Measurements from ENCODE around the gene NTM.

Gene NTM

DNA sequence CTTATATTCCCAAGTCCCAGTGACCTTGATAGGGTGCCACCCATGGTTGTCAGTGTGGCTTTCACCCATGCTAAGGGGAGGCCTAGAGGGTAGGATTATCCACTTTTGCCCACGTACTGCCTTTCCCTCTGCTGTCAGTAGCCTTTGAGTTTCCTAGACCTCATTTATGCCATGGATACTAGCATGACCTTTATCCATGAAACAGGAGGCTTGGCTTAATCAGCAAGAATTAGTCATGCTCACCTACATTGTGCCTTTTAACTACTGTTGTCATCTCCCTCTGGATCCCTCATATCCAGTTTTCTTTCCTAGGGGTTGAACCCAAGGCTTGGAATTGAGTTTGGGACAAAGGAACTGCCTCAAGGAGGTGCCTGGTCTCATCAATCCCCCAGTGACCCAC lies 716.7 kb downstream of the NTM start:
- DNase-seq (ENCODE audit: low read depth, low spot score) = no peak
- H3K4me3 ChIP-seq (ENCODE audit: low read depth, low read length) = no peak overlapping the region
- in situ Hi-C loops (cut with HindIII; ENCODE audit: low sequenced_read_pairs) = no loop called here
- TF ChIP-seq, protein P1, sequence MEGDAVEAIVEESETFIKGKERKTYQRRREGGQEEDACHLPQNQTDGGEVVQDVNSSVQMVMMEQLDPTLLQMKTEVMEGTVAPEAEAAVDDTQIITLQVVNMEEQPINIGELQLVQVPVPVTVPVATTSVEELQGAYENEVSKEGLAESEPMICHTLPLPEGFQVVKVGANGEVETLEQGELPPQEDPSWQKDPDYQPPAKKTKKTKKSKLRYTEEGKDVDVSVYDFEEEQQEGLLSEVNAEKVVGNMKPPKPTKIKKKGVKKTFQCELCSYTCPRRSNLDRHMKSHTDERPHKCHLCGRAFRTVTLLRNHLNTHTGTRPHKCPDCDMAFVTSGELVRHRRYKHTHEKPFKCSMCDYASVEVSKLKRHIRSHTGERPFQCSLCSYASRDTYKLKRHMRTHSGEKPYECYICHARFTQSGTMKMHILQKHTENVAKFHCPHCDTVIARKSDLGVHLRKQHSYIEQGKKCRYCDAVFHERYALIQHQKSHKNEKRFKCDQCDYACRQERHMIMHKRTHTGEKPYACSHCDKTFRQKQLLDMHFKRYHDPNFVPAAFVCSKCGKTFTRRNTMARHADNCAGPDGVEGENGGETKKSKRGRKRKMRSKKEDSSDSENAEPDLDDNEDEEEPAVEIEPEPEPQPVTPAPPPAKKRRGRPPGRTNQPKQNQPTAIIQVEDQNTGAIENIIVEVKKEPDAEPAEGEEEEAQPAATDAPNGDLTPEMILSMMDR (IDR thresholded peaks at IDR 0.05; ENCODE audit: low read depth, low read length) = no peak

DNA sequence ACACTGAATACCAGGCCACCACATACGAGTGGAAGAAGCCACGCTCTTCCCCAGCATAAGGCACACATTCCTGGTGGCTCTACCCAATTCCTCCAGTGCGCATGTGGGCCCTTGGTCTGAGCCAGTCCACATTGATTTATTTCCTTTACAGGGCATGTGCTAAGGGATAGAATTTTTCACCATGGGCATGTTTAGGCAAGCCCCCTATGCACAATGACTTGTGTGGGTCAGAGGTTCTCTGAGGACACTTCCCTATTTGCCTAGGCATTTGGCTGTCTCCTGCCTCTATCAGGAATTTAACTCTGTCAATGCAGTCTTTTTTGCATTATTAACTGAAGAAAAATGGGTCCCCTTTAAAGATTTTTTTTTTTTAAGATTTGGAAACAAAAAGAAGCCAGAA lies 718.1 kb downstream of the NTM start:
- in situ Hi-C loops (cut with HindIII; ENCODE audit: low sequenced_read_pairs) = no loop called here
- no peak for DNase-seq (ENCODE audit: low read depth, low spot score)
- no peak overlapping the region for H3K4me3 ChIP-seq (ENCODE audit: low read depth, low read length)
- TF ChIP-seq, protein P1 (IDR thresholded peaks at IDR 0.05; ENCODE audit: low read depth, low read length) = no peak

DNA sequence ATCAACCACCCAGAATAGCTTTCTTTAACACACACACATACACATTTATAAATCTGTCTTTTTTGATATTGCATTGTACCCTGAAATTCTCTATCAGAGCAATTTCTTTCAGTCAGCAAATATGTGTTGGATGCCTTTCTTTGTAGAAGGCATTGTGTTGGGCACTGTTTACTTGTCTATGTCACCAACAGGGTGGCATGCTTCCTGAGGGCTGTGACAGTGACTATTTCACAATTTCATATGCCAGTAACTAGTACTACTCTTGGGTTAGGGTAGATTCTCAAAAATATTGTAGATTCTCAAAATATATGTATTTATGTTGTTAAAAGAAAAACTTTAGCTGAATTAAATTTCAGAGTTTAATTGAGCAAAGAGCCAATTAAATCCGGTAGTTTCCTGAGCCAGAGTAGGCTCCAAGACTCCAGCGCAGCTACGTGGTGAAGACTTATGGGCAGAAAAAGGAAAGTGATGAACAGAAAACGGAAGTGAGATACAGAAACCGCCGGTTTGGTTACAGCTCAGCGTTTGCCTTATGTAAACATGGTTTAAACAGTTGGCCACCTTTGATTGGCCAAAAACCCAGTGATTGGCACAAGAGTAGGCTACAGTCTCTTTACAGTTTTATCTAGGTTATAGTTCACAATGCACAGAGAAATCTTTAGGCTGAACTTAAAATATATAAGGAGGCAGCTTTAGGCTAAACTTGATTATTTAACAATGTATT lies 723.3 kb downstream of the NTM start:
- H3K4me3 ChIP-seq (ENCODE audit: low read depth, low read length) = no peak overlapping the region
- TF ChIP-seq, protein P1 (IDR thresholded peaks at IDR 0.05; ENCODE audit: low read depth, low read length) = no peak
- in situ Hi-C loops (cut with HindIII; ENCODE audit: low sequenced_read_pairs) = no loop called here
- DNase-seq (ENCODE audit: low read depth, low spot score) = no peak

DNA sequence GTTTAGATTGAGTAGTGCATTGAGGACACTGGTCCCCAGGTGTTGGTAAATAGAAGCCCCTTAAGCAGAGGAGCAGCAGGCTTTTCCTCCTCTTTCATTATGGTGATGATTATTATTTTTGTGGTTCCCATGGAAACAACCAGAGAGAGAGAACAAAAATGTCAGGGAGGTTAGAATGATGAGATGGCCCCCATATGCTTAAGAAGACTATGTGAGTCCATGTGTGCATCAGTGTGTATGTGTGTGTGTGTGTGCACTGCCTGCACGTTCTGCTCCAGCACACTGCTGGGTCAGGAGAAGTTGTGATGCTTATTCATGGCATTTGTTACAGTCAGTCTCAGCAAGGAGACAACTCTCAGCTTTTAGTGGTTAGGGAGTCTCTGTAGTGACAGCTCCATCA lies 724.2 kb downstream of the NTM start:
- H3K4me3 ChIP-seq (ENCODE audit: low read depth, low read length) = no peak overlapping the region
- DNase-seq (ENCODE audit: low read depth, low spot score) = no peak
- in situ Hi-C loops (cut with HindIII; ENCODE audit: low sequenced_read_pairs) = no loop called here
- TF ChIP-seq, protein P1 (IDR thresholded peaks at IDR 0.05; ENCODE audit: low read depth, low read length) = no peak

DNA sequence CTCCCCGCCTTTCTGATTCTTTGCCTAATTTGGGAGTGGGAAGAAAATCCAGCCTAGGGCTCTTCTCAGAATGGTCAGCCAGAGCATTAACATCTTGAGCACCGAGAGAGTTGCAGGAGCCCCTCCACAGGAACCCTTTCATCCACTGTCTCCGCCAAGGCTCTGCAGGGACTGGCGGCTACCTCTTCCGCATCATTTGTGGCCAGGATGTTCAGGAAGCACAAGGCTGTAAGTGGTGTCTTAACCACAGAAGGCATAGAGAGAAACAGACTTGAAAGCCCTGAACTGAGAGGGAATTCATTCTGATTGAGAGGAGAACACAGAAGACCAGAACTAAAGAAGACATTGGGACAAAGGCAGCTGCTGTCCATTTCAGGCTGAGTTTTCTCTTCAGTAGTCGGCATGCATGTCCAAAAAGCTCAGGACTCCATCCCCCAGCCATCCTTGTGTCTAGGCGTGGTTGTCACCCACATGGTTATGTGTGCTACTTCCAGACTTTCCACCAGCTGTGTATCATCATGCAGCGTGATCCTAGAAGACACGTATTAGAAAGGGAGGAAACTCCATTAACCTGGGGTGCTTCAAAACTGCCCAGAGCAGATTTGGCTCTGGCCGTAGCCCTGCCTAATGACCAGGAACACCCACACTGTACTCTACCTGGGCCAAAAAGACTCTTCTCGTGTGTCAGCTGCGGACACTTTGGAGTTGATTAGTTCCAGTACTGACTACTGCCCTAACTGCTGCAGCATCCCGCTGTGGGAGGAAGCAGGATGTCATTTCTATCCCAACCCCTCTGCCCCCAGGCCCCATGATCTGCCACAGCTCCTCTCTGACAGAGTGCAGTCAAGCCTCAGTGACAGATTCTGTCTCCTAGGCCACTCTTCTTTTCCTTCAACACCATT lies 725.1 kb downstream of the NTM start:
- no peak overlapping the region for H3K4me3 ChIP-seq (ENCODE audit: low read depth, low read length)
- in situ Hi-C loops (cut with HindIII; ENCODE audit: low sequenced_read_pairs) = no loop called here
- no peak for DNase-seq (ENCODE audit: low read depth, low spot score)
- TF ChIP-seq, protein P1 (IDR thresholded peaks at IDR 0.05; ENCODE audit: low read depth, low read length) = no peak

DNA sequence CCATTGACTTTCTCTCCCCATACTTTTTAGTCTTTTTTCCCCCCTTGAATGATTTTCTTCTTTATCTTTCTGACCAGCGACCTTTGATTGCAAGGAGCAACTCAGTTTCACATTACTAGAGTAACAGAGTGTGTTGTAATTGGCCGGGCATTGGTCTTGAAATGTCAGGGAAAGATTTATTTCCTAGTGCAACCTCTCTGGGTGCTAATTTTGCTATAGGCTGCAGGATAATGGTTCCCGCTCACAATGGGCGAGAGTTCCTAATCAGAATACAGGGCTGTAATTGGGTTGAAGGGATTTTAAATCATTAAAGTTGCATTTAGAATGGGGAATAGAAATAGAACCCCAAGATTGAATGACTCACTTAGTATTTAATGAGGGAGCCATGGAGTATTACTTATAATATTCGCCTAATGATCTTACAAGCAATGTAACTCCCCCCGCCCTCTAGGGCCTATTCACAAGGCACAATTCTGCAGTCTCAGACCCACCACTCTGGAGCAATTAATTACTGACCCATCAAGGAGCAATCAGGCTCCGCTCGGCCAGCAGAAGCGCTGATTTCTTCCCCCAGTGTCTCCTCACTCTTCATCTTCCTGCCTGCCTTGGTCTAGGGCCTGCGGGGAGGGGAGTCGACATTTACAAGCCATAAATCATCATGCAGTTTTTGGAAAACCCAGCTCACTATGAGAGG lies 725.9 kb downstream of the NTM start:
- no peak for DNase-seq (ENCODE audit: low read depth, low spot score)
- in situ Hi-C loops (cut with HindIII; ENCODE audit: low sequenced_read_pairs) = no loop called here
- no peak overlapping the region for H3K4me3 ChIP-seq (ENCODE audit: low read depth, low read length)
- TF ChIP-seq, protein P1 (IDR thresholded peaks at IDR 0.05; ENCODE audit: low read depth, low read length) = no peak

Data from astrocyte of the spinal cord (primary cell).